T-cell (primary cell): ENCODE results near the gene LIMS2. TPM values are rescaled to one million over a fixed set of nuclear protein-coding genes. Genes with fewer than 3 reads are reported as not detected.

Experiments
- ATAC-seq, 4 experiments: fragments of 200-7000 bp in 3 of 4; fragments of 150-1000 bp in 1 of 4; cut with Tn5 transposase; replicated peaks in 1 of 4; 1 replicate in 3 of 4; 2 replicates in 1 of 4; pipeline ENCODE4 v1.10.0; 2021; ENCODE audit warnings: moderate library complexity in 3 of 4, mild to moderate bottlenecking in 2 of 4, moderate number of reproducible peaks in 1 of 4
- CTCF ChIA-PET, 2 donors: fragments of 300-600 bp; sonication (Branson Sonifier 250); formaldehyde crosslinking; loops; one replicate each; lab custom pipeline; 2022; ENCODE audit warnings: antibody characterized with exemption in 2 of 2; lab: Charles Lee
- POLR2A ChIA-PET, 2 donors: fragments of 300-600 bp; sonication (Branson Sonifier 250); formaldehyde crosslinking; loops; one replicate each; lab custom pipeline; 2022; ENCODE audit warnings: antibody characterized with exemption in 2 of 2; lab: Charles Lee
- DNase-seq, 35 experiments: peaks; one replicate each; pipeline versions ENCODE4 v3.0.0 to v3.0.0-alpha.2; 2013 to 2023
- H3K27ac ChIP-seq: one replicate; pipeline ENCODE4 v1.5.1; 2013; ENCODE audit warnings: low read length
- H3K27me3 ChIP-seq, 2 experiments: replicated peaks in 1 of 2; 1 replicate in 1 of 2; 2 replicates in 1 of 2; pipeline versions ENCODE4 v1.6.1 to v1.7.0; 2013; ENCODE audit warnings: low read length in 1 of 2, mixed read lengths in 1 of 2; ENCODE audit not compliant: control insufficient read depth in 2 of 2, insufficient read depth in 2 of 2; ENCODE audit errors: extremely low read depth in 1 of 2
- H3K36me3 ChIP-seq, 2 donors: 1 replicate in 1 of 2; 2 replicates in 1 of 2; pipeline versions ENCODE4 v1.6.1 to v1.7.0; 2013; ENCODE audit warnings: low read length in 1 of 2; ENCODE audit not compliant: control insufficient read depth in 2 of 2, insufficient read depth in 1 of 2; ENCODE audit errors: extremely low read depth in 1 of 2
- H3K4me1 ChIP-seq, 2 experiments: 1 replicate in 1 of 2; 2 replicates in 1 of 2; pipeline versions ENCODE4 v1.6.1 to v1.7.0; 2013; ENCODE audit warnings: low read length in 2 of 2, mixed read lengths in 1 of 2; ENCODE audit not compliant: insufficient read depth in 2 of 2, control insufficient read depth in 1 of 2; ENCODE audit errors: extremely low read depth in 1 of 2
- H3K4me3 ChIP-seq, 2 donors: 1 replicate in 1 of 2; 2 replicates in 1 of 2; pipeline versions ENCODE4 v1.5.1 to v1.7.0; 2013; ENCODE audit warnings: mild to moderate bottlenecking in 2 of 2, low read length in 1 of 2, moderate library complexity in 1 of 2; ENCODE audit not compliant: control insufficient read depth in 1 of 2; ENCODE audit errors: extremely low read depth in 1 of 2
- H3K9me3 ChIP-seq: 2 replicates; pipeline ENCODE4 v1.7.0; 2013
- H3K27ac Mint-ChIP-seq, 2 donors: one replicate each; pipeline ENCODE4 v1.8.0; 2020 to 2021; ENCODE audit warnings: mild to moderate bottlenecking in 2 of 2, mixed read lengths in 2 of 2
- H3K27me3 Mint-ChIP-seq, 2 donors: one replicate each; pipeline ENCODE4 v1.8.0; 2021 to 2022; ENCODE audit warnings: mixed read lengths in 2 of 2
- H3K36me3 Mint-ChIP-seq: one replicate; pipeline ENCODE4 v1.8.0; 2021; ENCODE audit warnings: mixed read lengths
- H3K4me1 Mint-ChIP-seq, 3 donors: one replicate each; pipeline ENCODE4 v1.8.0; 2020 to 2022; ENCODE audit warnings: mixed read lengths in 3 of 3, mild to moderate bottlenecking in 1 of 3
- H3K4me3 Mint-ChIP-seq, 3 donors: one replicate each; pipeline ENCODE4 v1.8.0; 2020 to 2022; ENCODE audit warnings: mild to moderate bottlenecking in 3 of 3, mixed read lengths in 3 of 3, moderate library complexity in 3 of 3
- H3K9me3 Mint-ChIP-seq, 3 donors: one replicate each; pipeline ENCODE4 v1.8.0; 2020 to 2022; ENCODE audit warnings: mixed read lengths in 3 of 3
- WGBS: methylation state at CpG from one replicate; pipeline ENCODE4 v1.1.5; 2013; ENCODE audit warnings: missing lambda C conversion rate; ENCODE audit not compliant: insufficient coverage; 5-methylcytosine and 5-hydroxymethylcytosine counted together
- total RNA-seq, 35 experiments: library from RNA in 6 of 35; stranded (reverse) in 6 of 35; fragments of 120-200 nt in 1 of 35; gene quantifications; one replicate each; pipeline versions ENCODE4 v1.2.1 to v1.2.4 and lab custom pipeline; 2013 to 2026

LIMS2 gene
- total RNA-seq, 5 donors from 2014 or later (not counting 1 experiment from before 2014, with no cell fraction given) = 8.4 to 14.8 (median 10.3) TPM

- Histone ChIP-seq H3K27ac (no peak overlapping the region), H3K4me3 (no peak overlapping the region), H3K27me3 (peaks cover 0 to 16% of the 10 kb centered on the region in 2 experiments), H3K4me1 (peaks cover 7 to 11% of the 10 kb centered on the region in 2 experiments), H3K9me3 (no peaks in the 10 kb centered on the region), H3K36me3 (no peaks in the 10 kb centered on the region)
- Mint-ChIP-seq H3K27ac (peak overlapping the region in 1 of 2 donors; percentile 24), H3K9me3 (peaks cover 10 to 17% (median 11%) of the 10 kb centered on the region in 3 donors), H3K4me1 (peaks cover 10 to 19% (median 14%) of the 10 kb centered on the region in 3 donors), H3K36me3 (peaks cover 10% of the 10 kb centered on the region), H3K27me3 (peaks cover 3 to 11% of the 10 kb centered on the region in 2 donors), H3K4me3 (peak overlapping the region in 1 of 3 donors; percentile 72)
- DNase-seq (peak in 2 of 35 experiments; percentile 5 to 23), ATAC-seq (peak; percentile 50 to 63 (median 58))
- ChIA-PET POLR2A (no interaction called here), CTCF (interaction anchor here in 1 of 2 donors (1.1 kb wide), 1 partner anchor 41 kb away, joined by 3 read pairs; no protein-coding TSS in a partner anchor)
- WGBS = 35% methylated on average over 17 of the region's 18 CpGs
Measured at GRCh38 chr2:127615511-127616166, 59.7 kb downstream of the LIMS2 start.

- Histone ChIP-seq H3K27me3 (peaks cover 0 to 17% of the 10 kb centered on the region in 2 experiments), H3K27ac (no peak overlapping the region), H3K4me3 (no peak overlapping the region), H3K36me3 (no peaks in the 10 kb centered on the region), H3K9me3 (no peaks in the 10 kb centered on the region), H3K4me1 (peaks cover 7 to 11% of the 10 kb centered on the region in 2 experiments)
- ATAC-seq (no peak), DNase-seq (peak in 1 of 35 experiments; percentile 17)
- Mint-ChIP-seq H3K4me3 (no peak overlapping the region), H3K4me1 (peaks cover 10 to 20% (median 16%) of the 10 kb centered on the region in 3 donors), H3K9me3 (peaks cover 10 to 19% (median 11%) of the 10 kb centered on the region in 3 donors), H3K36me3 (peaks cover 10% of the 10 kb centered on the region), H3K27ac (no peak overlapping the region), H3K27me3 (peaks cover 3 to 11% of the 10 kb centered on the region in 2 donors)
- CTCF ChIA-PET = no interaction called here
- 80% methylated on average over 3 of the region's 3 CpGs for WGBS
- POLR2A ChIA-PET = no interaction called here
Measured at GRCh38 chr2:127614731-127615130, 60.6 kb downstream of the LIMS2 start.

GRCh38 chr2:127614246-127614645 lies 61.1 kb downstream of the LIMS2 start:
- H3K9me3 Mint-ChIP-seq = peaks cover 10 to 19% (median 11%) of the 10 kb centered on the region in 3 donors

GRCh38 chr2:127612111-127612822 lies 63.1 kb downstream of the LIMS2 start:
- peaks cover 0 to 8% of the 10 kb centered on the region in 2 donors for H3K27me3 Mint-ChIP-seq
- H3K4me1 Mint-ChIP-seq = peaks cover 10 to 25% (median 16%) of the 10 kb centered on the region in 3 donors
- Histone ChIP-seq H3K27ac (no peak overlapping the region), H3K4me1 (peaks cover 13 to 19% of the 10 kb centered on the region in 2 experiments), H3K9me3 (no peaks in the 10 kb centered on the region), H3K4me3 (no peak overlapping the region), H3K27me3 (peaks cover 0 to 32% of the 10 kb centered on the region in 2 experiments), H3K36me3 (no peaks in the 10 kb centered on the region)
- no peak overlapping the region for H3K27ac Mint-ChIP-seq
- no peak overlapping the region for H3K4me3 Mint-ChIP-seq
- 83% methylated on average over 9 of the region's 13 CpGs for WGBS
- ChIA-PET CTCF (no interaction called here), POLR2A (no interaction called here)
- peaks cover 10% of the 10 kb centered on the region for H3K36me3 Mint-ChIP-seq
- DNase-seq (peak in 1 of 35 experiments; percentile 3), ATAC-seq (no peak)
- peaks cover 10 to 19% (median 11%) of the 10 kb centered on the region in 3 donors for H3K9me3 Mint-ChIP-seq

More at GRCh38 chr2:127614246-127614645, 61.1 kb downstream of the LIMS2 start:
- Mint-ChIP-seq H3K36me3 (peaks cover 10% of the 10 kb centered on the region), H3K4me3 (no peak overlapping the region), H3K4me1 (peaks cover 10 to 24% (median 16%) of the 10 kb centered on the region in 3 donors), H3K27ac (no peak overlapping the region), H3K27me3 (peaks cover 3 to 11% of the 10 kb centered on the region in 2 donors)
- Histone ChIP-seq H3K9me3 (no peaks in the 10 kb centered on the region), H3K36me3 (no peaks in the 10 kb centered on the region), H3K4me1 (peaks cover 12 to 13% of the 10 kb centered on the region in 2 experiments), H3K27me3 (peaks cover 0 to 20% of the 10 kb centered on the region in 2 experiments), H3K4me3 (no peak overlapping the region), H3K27ac (no peak overlapping the region)
- ChIA-PET CTCF (interaction anchor here in 1 of 2 donors (0.9 kb wide), 1 partner anchor 23 kb away, joined by 3 read pairs; no protein-coding TSS in a partner anchor), POLR2A (no interaction called here)
- no peak for DNase-seq
- ATAC-seq = no peak
- 87% methylated on average over 1 of the region's 2 CpGs for WGBS

- Mint-ChIP-seq H3K27me3 (peaks cover 0 to 8% of the 10 kb centered on the region in 2 donors), H3K4me3 (no peak overlapping the region), H3K27ac (no peak overlapping the region), H3K9me3 (peaks cover 10 to 19% (median 11%) of the 10 kb centered on the region in 3 donors), H3K4me1 (peaks cover 8 to 15% (median 12%) of the 10 kb centered on the region in 3 donors), H3K36me3 (peaks cover 10% of the 10 kb centered on the region)
- DNase-seq (peak in 1 of 35 experiments; percentile 14), ATAC-seq (no peak)
- Histone ChIP-seq H3K4me1 (peaks cover 6 to 14% of the 10 kb centered on the region in 2 experiments), H3K27me3 (peaks cover 0 to 38% of the 10 kb centered on the region in 2 experiments), H3K4me3 (no peak overlapping the region), H3K36me3 (no peaks in the 10 kb centered on the region), H3K27ac (no peak overlapping the region), H3K9me3 (no peaks in the 10 kb centered on the region)
- 81% methylated on average over 11 of the region's 11 CpGs for WGBS
- ChIA-PET POLR2A (interaction anchor here in 1 of 2 donors (0.5 kb wide), 1 partner anchor 94 kb away, joined by 3 read pairs; no protein-coding TSS in a partner anchor), CTCF (interaction anchor here in 1 of 2 donors (0.7 kb wide), 1 partner anchor 20 kb away, joined by 3 read pairs; no protein-coding TSS in a partner anchor)
Measured at GRCh38 chr2:127611076-127611925, 64.0 kb downstream of the LIMS2 start.
